K562 (cell line): ENCODE measurements around the gene STK36. TPM values are rescaled to one million over a fixed set of nuclear protein-coding genes. Genes with fewer than 3 reads are reported as not detected.

Source experiments
- ETS2 ChIP-seq: IDR thresholded peaks from 2 replicates; pipeline ENCODE4 v1.6.1; 2016; ENCODE audit warnings: borderline replicate concordance, missing genetic modification characterization, mild to moderate bottlenecking, moderate library complexity, missing compliant biosample characterization; ENCODE audit not compliant: poor library complexity, severe bottlenecking
- HMBOX1 ChIP-seq: sonication (generic); IDR thresholded peaks from 2 replicates; pipeline ENCODE4 v1.6.1; 2016
- KDM5B ChIP-seq: fragments of 200-600 bp; sonication (generic); IDR thresholded peaks from 2 replicates; pipeline ENCODE4 v1.6.1; 2012; ENCODE audit warnings: low read depth, mild to moderate bottlenecking, moderate library complexity, low read length, control low read depth, inconsistent platforms; ENCODE audit not compliant: insufficient replicate concordance
- NR1H2 ChIP-seq: sonication (generic); formaldehyde crosslinking; IDR thresholded peaks from 2 replicates; pipeline ENCODE4 v1.4.0; 2020; ENCODE audit warnings: mild to moderate bottlenecking, missing genetic modification reagents
- NRF1 ChIP-seq, 2 experiments: fragments of 450-650 bp; IDR thresholded peaks in 1 of 2; conservative IDR thresholded peaks in 1 of 2; 2 replicates each; pipeline ENCODE4 v1.6.1; 2014; ENCODE audit warnings: mild to moderate bottlenecking in 2 of 2
- TEAD4 ChIP-seq, 2 experiments: sonication (generic) in 1 of 2; formaldehyde crosslinking in 1 of 2; IDR thresholded peaks; 2 replicates each; pipeline versions ENCODE4 v1.6.1 to v1.8.0; 2012 to 2022; ENCODE audit warnings: borderline replicate concordance in 1 of 2, inconsistent platforms in 1 of 2, low read length in 1 of 2, mild to moderate bottlenecking in 1 of 2, missing genetic modification reagents in 1 of 2
- ZBTB33 ChIP-seq: sonication (generic); formaldehyde crosslinking; IDR thresholded peaks from 2 replicates; pipeline ENCODE4 v1.8.1; 2023; ENCODE audit warnings: mild to moderate bottlenecking, missing genetic modification reagents
- ZBTB40 ChIP-seq, 2 experiments: fragments of 450-650 bp in 1 of 2; sonication (generic) in 1 of 2; formaldehyde crosslinking in 1 of 2; IDR thresholded peaks; 2 replicates each; pipeline versions ENCODE4 v1.7.1 to v1.9.0; 2016 to 2022; ENCODE audit warnings: inconsistent platforms in 1 of 2, mild to moderate bottlenecking in 1 of 2, missing genetic modification reagents in 1 of 2
- ZNF143 ChIP-seq: sonication (generic); formaldehyde crosslinking; IDR thresholded peaks from 2 replicates; pipeline ENCODE4 v1.9.0; 2022; ENCODE audit warnings: mild to moderate bottlenecking, missing genetic modification reagents
- polyA plus RNA-seq, 8 experiments: library from polyadenylated mRNA; depleted of rRNA in 4 of 8; stranded (reverse) in 5 of 8; unstranded in 3 of 8; fragments of >200 nt; fragmentation: Nextera tagmentation in 2 of 8; fragmentation: Illumina TruSeq in 1 of 8; extraction: Ambion mirVana in 2 of 8; extraction: Trizol in 1 of 8; gene quantifications; 2 replicates each; pipeline versions ENCODE4 v1.2.1 to v1.2.3, GENCODE V29; 2011 to 2014; ENCODE audit warnings: inconsistent platforms in 1 of 8, missing spikeins in 1 of 8
- total RNA-seq, 7 experiments: library from RNA; depleted of rRNA in 6 of 7; stranded (reverse); fragments of >200 nt in 6 of 7; fragmentation: Illumina TruSeq in 2 of 7; extraction: Trizol in 2 of 7; gene quantifications; 2 replicates each; pipeline versions ENCODE4 v1.2.1 to v1.2.3, GENCODE V29; 2011 to 2021; ENCODE audit warnings: low replicate concordance in 1 of 7

The STK36 gene
- total and polyA plus RNA-seq, 9 of the 15 experiments (the other 6 are each of a cell fraction or from before 2014, with no cell fraction given) = 3.5 to 12.4 (median 6.7) TPM

GRCh38 chr2:218659258-218659987 is 12.5 kb upstream of the STK36 start, which contains the start of the genes BCS1L and ZNF142 (continued):
- TF ChIP-seq ZBTB40 (IDR thresholded peaks at IDR 0.05) (peak; percentile 72), ZBTB40 (CRISPR knock-in tag; IDR thresholded peaks at IDR 0.05) (no peak), ETS2 (tag) (no peak), KDM5B (peak; percentile 71), NR1H2 (CRISPR knock-in tag) (no peak), ZBTB33 (CRISPR knock-in tag) (no peak), NRF1 (conservative IDR thresholded peaks at IDR 0.05 in 1 of 2, IDR thresholded peaks at IDR 0.05 in 1 of 2) (peak; percentile 60 to 67), TEAD4 (IDR thresholded peaks at IDR 0.05; ENCODE audit: low read length) (no peak), TEAD4 (CRISPR knock-in tag; IDR thresholded peaks at IDR 0.05; ENCODE audit: borderline replicate concordance) (no peak), ZNF143 (no peak), HMBOX1 (no peak)
